Activated naive CD8-positive, alpha-beta T cell (primary cell): ENCODE results near the gene HDAC3.

ENCODE experiments used
- H3K27ac Mint-ChIP-seq: one replicate; pipeline ENCODE4 v1.8.0; 2021; ENCODE audit warnings: mixed read lengths
- H3K27me3 Mint-ChIP-seq: one replicate; pipeline ENCODE4 v1.8.0; 2021; ENCODE audit warnings: mixed read lengths
- H3K36me3 Mint-ChIP-seq: one replicate; pipeline ENCODE4 v1.8.0; 2021; ENCODE audit warnings: mixed read lengths
- H3K4me1 Mint-ChIP-seq: one replicate; pipeline ENCODE4 v1.8.0; 2021; ENCODE audit warnings: low read depth, mixed read lengths
- H3K4me3 Mint-ChIP-seq: one replicate; pipeline ENCODE4 v1.8.0; 2021; ENCODE audit warnings: mild to moderate bottlenecking, mixed read lengths
- H3K9me3 Mint-ChIP-seq: one replicate; pipeline ENCODE4 v1.8.0; 2021; ENCODE audit warnings: low read depth, mixed read lengths

The HDAC3 gene

GRCh38 chr5:141668601-141669265 is 32.1 kb upstream of the HDAC3 start:
- no peak overlapping the region for H3K4me3 Mint-ChIP-seq
- peak overlapping the region; percentile 25 for H3K27ac Mint-ChIP-seq
- no peaks in the 10 kb centered on the region for H3K36me3 Mint-ChIP-seq
- H3K9me3 Mint-ChIP-seq, result no peaks in the 10 kb centered on the region
- H3K27me3 Mint-ChIP-seq, result no peaks in the 10 kb centered on the region
- H3K4me1 Mint-ChIP-seq, result peaks cover 3% of the 10 kb centered on the region

- no peaks in the 10 kb centered on the region for H3K9me3 Mint-ChIP-seq
- no peak overlapping the region for H3K27ac Mint-ChIP-seq
- H3K4me3 Mint-ChIP-seq, result no peak overlapping the region
- no peaks in the 10 kb centered on the region for H3K36me3 Mint-ChIP-seq
- peaks cover 3% of the 10 kb centered on the region for H3K4me1 Mint-ChIP-seq
- H3K27me3 Mint-ChIP-seq, result no peaks in the 10 kb centered on the region
Observed at GRCh38 chr5:141665995-141666940, 29.6 kb upstream of the HDAC3 start.

- H3K36me3 Mint-ChIP-seq, result no peaks in the 10 kb centered on the region
- no peaks in the 10 kb centered on the region for H3K27me3 Mint-ChIP-seq
- no peak overlapping the region for H3K27ac Mint-ChIP-seq
- no peak overlapping the region for H3K4me3 Mint-ChIP-seq
- peaks cover 3% of the 10 kb centered on the region for H3K4me1 Mint-ChIP-seq
- H3K9me3 Mint-ChIP-seq, result no peaks in the 10 kb centered on the region
Observed at GRCh38 chr5:141664733-141665461, 28.2 kb upstream of the HDAC3 start.

- Mint-ChIP-seq H3K4me1 (peaks cover 3% of the 10 kb centered on the region), H3K27ac (no peak overlapping the region), H3K4me3 (no peak overlapping the region), H3K9me3 (no peaks in the 10 kb centered on the region), H3K27me3 (no peaks in the 10 kb centered on the region), H3K36me3 (no peaks in the 10 kb centered on the region)
Observed at GRCh38 chr5:141663506-141663905, 26.9 kb upstream of the HDAC3 start.

GRCh38 chr5:141662028-141662427 is 25.4 kb upstream of the HDAC3 start:
- H3K27ac Mint-ChIP-seq, result no peak overlapping the region
- no peaks in the 10 kb centered on the region for H3K9me3 Mint-ChIP-seq
- peaks cover 3% of the 10 kb centered on the region for H3K4me1 Mint-ChIP-seq
- no peak overlapping the region for H3K4me3 Mint-ChIP-seq
- peaks cover 3% of the 10 kb centered on the region for H3K36me3 Mint-ChIP-seq
- no peaks in the 10 kb centered on the region for H3K27me3 Mint-ChIP-seq

GRCh38 chr5:141657937-141658545 is 21.4 kb upstream of the HDAC3 start:
- Mint-ChIP-seq H3K36me3 (peaks cover 3% of the 10 kb centered on the region), H3K4me1 (peaks cover 2% of the 10 kb centered on the region), H3K27ac (no peak overlapping the region), H3K4me3 (no peak overlapping the region), H3K27me3 (no peaks in the 10 kb centered on the region), H3K9me3 (no peaks in the 10 kb centered on the region)

- H3K36me3 Mint-ChIP-seq, result peaks cover 3% of the 10 kb centered on the region
- no peak overlapping the region for H3K27ac Mint-ChIP-seq
- no peaks in the 10 kb centered on the region for H3K9me3 Mint-ChIP-seq
- H3K4me1 Mint-ChIP-seq, result peaks cover 6% of the 10 kb centered on the region
- H3K27me3 Mint-ChIP-seq, result no peaks in the 10 kb centered on the region
- no peak overlapping the region for H3K4me3 Mint-ChIP-seq
Observed at GRCh38 chr5:141657404-141657803, 20.8 kb upstream of the HDAC3 start.

- Mint-ChIP-seq H3K27ac (no peak overlapping the region), H3K4me3 (no peak overlapping the region), H3K36me3 (peaks cover 3% of the 10 kb centered on the region), H3K4me1 (peaks cover 16% of the 10 kb centered on the region), H3K27me3 (no peaks in the 10 kb centered on the region), H3K9me3 (no peaks in the 10 kb centered on the region)
Observed at GRCh38 chr5:141656396-141656795, 19.7 kb upstream of the HDAC3 start.

GRCh38 chr5:141655020-141655419 is 18.4 kb upstream of the HDAC3 start:
- H3K9me3 Mint-ChIP-seq, result no peaks in the 10 kb centered on the region
- H3K36me3 Mint-ChIP-seq, result peaks cover 3% of the 10 kb centered on the region
- no peak overlapping the region for H3K27ac Mint-ChIP-seq
- peaks cover 24% of the 10 kb centered on the region for H3K4me1 Mint-ChIP-seq
- no peaks in the 10 kb centered on the region for H3K27me3 Mint-ChIP-seq
- H3K4me3 Mint-ChIP-seq, result no peak overlapping the region

- no peak overlapping the region for H3K27ac Mint-ChIP-seq
- peaks cover 32% of the 10 kb centered on the region for H3K4me1 Mint-ChIP-seq
- peaks cover 3% of the 10 kb centered on the region for H3K36me3 Mint-ChIP-seq
- H3K27me3 Mint-ChIP-seq, result no peaks in the 10 kb centered on the region
- H3K9me3 Mint-ChIP-seq, result no peaks in the 10 kb centered on the region
- no peak overlapping the region for H3K4me3 Mint-ChIP-seq
Observed at GRCh38 chr5:141654298-141654697, 17.6 kb upstream of the HDAC3 start.

- Mint-ChIP-seq H3K4me3 (peak overlapping the region; percentile 94), H3K36me3 (no peaks in the 10 kb centered on the region), H3K27ac (peak overlapping the region; percentile 90), H3K27me3 (no peaks in the 10 kb centered on the region), H3K4me1 (peaks cover 41% of the 10 kb centered on the region), H3K9me3 (no peaks in the 10 kb centered on the region)
Observed at GRCh38 chr5:141651728-141652105, 15.1 kb upstream of the HDAC3 start.

GRCh38 chr5:141650851-141651727 is 14.4 kb upstream of the HDAC3 start, which contains the start of gene FCHSD1:
Gene FCHSD1, minus strand, starts transcription at chr5:141651418. Its CDS starts 50 bp downstream, at chr5:141651368.
- H3K27ac Mint-ChIP-seq, result peak within 1 kb of the TSS; percentile 90
- H3K9me3 Mint-ChIP-seq, result no peaks in the 10 kb centered on the region
- no peaks in the 10 kb centered on the region for H3K27me3 Mint-ChIP-seq
- H3K36me3 Mint-ChIP-seq, result no peaks in the 10 kb centered on the region
- peak within 1 kb of the TSS; percentile 94 for H3K4me3 Mint-ChIP-seq
- H3K4me1 Mint-ChIP-seq, result peaks cover 41% of the 10 kb centered on the region

- no peaks in the 10 kb centered on the region for H3K36me3 Mint-ChIP-seq
- H3K9me3 Mint-ChIP-seq, result no peaks in the 10 kb centered on the region
- peak overlapping the region; percentile 83 for H3K27ac Mint-ChIP-seq
- H3K27me3 Mint-ChIP-seq, result no peaks in the 10 kb centered on the region
- H3K4me3 Mint-ChIP-seq, result peak overlapping the region; percentile 94
- H3K4me1 Mint-ChIP-seq, result peaks cover 41% of the 10 kb centered on the region
Observed at GRCh38 chr5:141649972-141650371, 13.3 kb upstream of the HDAC3 start.
